Measurements from ENCODE around the gene SLIT2. TPM values are rescaled to one million over a fixed set of nuclear protein-coding genes. Genes with fewer than 3 reads are reported as not detected.
A peak's percentile ranks its signal among the peaks of the same experiment; 100 is the strongest.

The SLIT2 gene
- total RNA-seq, 1 donor from 2014 or later = 45.6 TPM

- Mint-ChIP-seq H3K27ac (ENCODE audit: unreplicated experiment) (peak overlapping the region; percentile 94), H3K36me3 (ENCODE audit: unreplicated experiment) (no peaks in the 10 kb centered on the region), H3K27me3 (ENCODE audit: unreplicated experiment) (no peaks in the 10 kb centered on the region), H3K4me3 (ENCODE audit: unreplicated experiment) (peak overlapping the region; percentile 97), H3K4me1 (ENCODE audit: unreplicated experiment) (peaks cover 58% of the 10 kb centered on the region), H3K9me3 (ENCODE audit: unreplicated experiment) (no peaks in the 10 kb centered on the region)
- TF ChIP-seq CTCF (IDR thresholded peaks at IDR 0.05) = no peak
- DNase-seq (ENCODE audit: extremely low spot score, unreplicated experiment) = no peak
Observed at GRCh38 chr4:20252656-20253282, 1.1 kb downstream of the SLIT2 start.

- no peaks in the 10 kb centered on the region for H3K27me3 Mint-ChIP-seq (ENCODE audit: unreplicated experiment)
- peaks cover 60% of the 10 kb centered on the region for H3K4me1 Mint-ChIP-seq (ENCODE audit: unreplicated experiment)
- peak overlapping the region; percentile 94 for H3K27ac Mint-ChIP-seq (ENCODE audit: unreplicated experiment)
- peak overlapping the region; percentile 97 for H3K4me3 Mint-ChIP-seq (ENCODE audit: unreplicated experiment)
- H3K36me3 Mint-ChIP-seq (ENCODE audit: unreplicated experiment) = peaks cover 2% of the 10 kb centered on the region
- TF ChIP-seq CTCF (IDR thresholded peaks at IDR 0.05) = no peak
- no peak for DNase-seq (ENCODE audit: extremely low spot score, unreplicated experiment)
- H3K9me3 Mint-ChIP-seq (ENCODE audit: unreplicated experiment) = no peaks in the 10 kb centered on the region
Observed at GRCh38 chr4:20253283-20253734, 1.6 kb downstream of the SLIT2 start.

DNA sequence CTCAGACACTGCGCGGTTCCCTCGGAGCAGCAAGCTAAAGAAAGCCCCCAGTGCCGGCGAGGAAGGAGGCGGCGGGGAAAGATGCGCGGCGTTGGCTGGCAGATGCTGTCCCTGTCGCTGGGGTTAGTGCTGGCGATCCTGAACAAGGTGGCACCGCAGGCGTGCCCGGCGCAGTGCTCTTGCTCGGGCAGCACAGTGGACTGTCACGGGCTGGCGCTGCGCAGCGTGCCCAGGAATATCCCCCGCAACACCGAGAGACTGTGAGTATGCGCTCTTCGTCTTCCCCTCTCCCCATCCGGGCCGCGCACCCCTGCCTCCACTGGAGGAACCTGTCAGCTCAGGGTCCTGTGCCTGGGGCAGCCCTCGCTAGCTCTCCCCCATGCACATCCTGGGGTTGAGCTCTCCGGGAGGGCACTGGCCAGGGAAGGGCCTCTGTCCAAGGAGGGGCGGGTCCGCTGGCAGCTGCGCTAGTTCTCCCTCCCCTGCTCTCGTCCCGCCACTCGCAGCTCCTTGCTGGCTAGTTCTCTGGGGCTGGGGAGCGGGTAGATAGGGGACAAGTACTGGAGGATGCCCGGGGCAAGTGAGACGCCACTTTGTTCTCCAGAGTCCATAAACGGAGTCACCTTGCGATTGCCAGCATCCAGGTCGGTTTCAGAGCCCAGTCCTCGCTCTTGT, 2.2 kb downstream of the SLIT2 start:
- Mint-ChIP-seq H3K4me3 (ENCODE audit: unreplicated experiment) (peak overlapping the region; percentile 97), H3K27me3 (ENCODE audit: unreplicated experiment) (no peaks in the 10 kb centered on the region), H3K27ac (ENCODE audit: unreplicated experiment) (peak overlapping the region; percentile 94), H3K4me1 (ENCODE audit: unreplicated experiment) (peaks cover 60% of the 10 kb centered on the region), H3K9me3 (ENCODE audit: unreplicated experiment) (no peaks in the 10 kb centered on the region), H3K36me3 (ENCODE audit: unreplicated experiment) (peaks cover 2% of the 10 kb centered on the region)
- peak; percentile 86 for DNase-seq (ENCODE audit: extremely low spot score, unreplicated experiment)
- no peak for TF ChIP-seq CTCF (IDR thresholded peaks at IDR 0.05)

- H3K36me3 Mint-ChIP-seq (ENCODE audit: unreplicated experiment) = peaks cover 2% of the 10 kb centered on the region
- TF ChIP-seq CTCF (IDR thresholded peaks at IDR 0.05) = no peak
- DNase-seq (ENCODE audit: extremely low spot score, unreplicated experiment) = peak; percentile 86
- peak overlapping the region; percentile 94 for H3K27ac Mint-ChIP-seq (ENCODE audit: unreplicated experiment)
- no peaks in the 10 kb centered on the region for H3K9me3 Mint-ChIP-seq (ENCODE audit: unreplicated experiment)
- H3K4me3 Mint-ChIP-seq (ENCODE audit: unreplicated experiment) = peak overlapping the region; percentile 97
- no peaks in the 10 kb centered on the region for H3K27me3 Mint-ChIP-seq (ENCODE audit: unreplicated experiment)
- H3K4me1 Mint-ChIP-seq (ENCODE audit: unreplicated experiment) = peaks cover 59% of the 10 kb centered on the region
Observed at GRCh38 chr4:20254511-20255250, 3.0 kb downstream of the SLIT2 start.

DNA sequence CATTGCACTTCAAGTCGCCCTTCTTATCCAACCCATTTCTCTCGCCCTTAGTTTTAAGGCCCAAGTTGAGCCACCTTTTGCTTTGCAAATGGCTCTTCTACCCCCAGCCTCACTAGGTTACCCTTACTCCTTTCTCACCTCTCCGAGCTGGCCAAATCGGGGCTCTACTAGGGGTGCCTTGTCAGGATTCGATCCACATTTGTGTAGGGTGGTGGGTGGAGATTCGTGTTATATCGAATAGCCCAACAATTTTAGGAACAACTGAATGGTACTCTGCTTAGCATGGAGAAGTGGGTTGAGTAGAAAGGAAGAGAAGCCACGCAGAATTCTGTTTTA, 3.5 kb downstream of the SLIT2 start:
- peak overlapping the region; percentile 94 for H3K27ac Mint-ChIP-seq (ENCODE audit: unreplicated experiment)
- peaks cover 2% of the 10 kb centered on the region for H3K36me3 Mint-ChIP-seq (ENCODE audit: unreplicated experiment)
- no peak for TF ChIP-seq CTCF (IDR thresholded peaks at IDR 0.05)
- H3K27me3 Mint-ChIP-seq (ENCODE audit: unreplicated experiment) = no peaks in the 10 kb centered on the region
- H3K4me3 Mint-ChIP-seq (ENCODE audit: unreplicated experiment) = peak overlapping the region; percentile 97
- no peaks in the 10 kb centered on the region for H3K9me3 Mint-ChIP-seq (ENCODE audit: unreplicated experiment)
- no peak for DNase-seq (ENCODE audit: extremely low spot score, unreplicated experiment)
- peaks cover 63% of the 10 kb centered on the region for H3K4me1 Mint-ChIP-seq (ENCODE audit: unreplicated experiment)
